CD4-positive, alpha-beta T cell treated with Interleukin-15 for 1 hour (primary cell): ENCODE results near the gene SPATA3.
"Not testable (repeated sequence)": the region's sequence is repeated elsewhere in the genome, so short reads cannot be mapped to it uniquely, and the experiment has no call there.

ENCODE experiments used
- DNase-seq: peaks from one replicate; pipeline ENCODE4 v3.0.0-alpha.2; 2020

The SPATA3 gene

DNA sequence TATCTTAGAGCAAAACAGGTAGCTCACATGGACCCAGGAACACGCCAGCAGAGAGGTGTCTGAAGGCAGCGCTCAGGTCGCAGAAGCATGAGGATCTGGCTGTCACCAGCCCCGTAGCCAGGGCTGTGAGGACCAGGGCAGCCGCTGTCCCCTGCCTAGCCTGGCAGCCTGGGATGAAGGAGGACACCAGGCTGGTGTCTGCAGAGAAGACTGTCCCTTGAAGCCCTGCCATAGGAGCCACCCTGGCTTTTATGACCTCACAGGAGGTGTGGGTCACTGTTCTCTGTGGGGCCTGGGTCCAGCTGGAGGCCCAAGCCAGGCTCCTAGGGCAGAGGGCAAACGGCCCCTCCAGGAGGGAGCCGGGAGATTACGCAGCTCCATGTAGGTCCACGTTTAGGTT, at the start of gene SPATA3:
Gene SPATA3 (plus strand): TSS at position 301 of the 400 bp plus-strand sequence. CDS start 113 bp downstream, outside the sequence.
- no peak for DNase-seq

DNA sequence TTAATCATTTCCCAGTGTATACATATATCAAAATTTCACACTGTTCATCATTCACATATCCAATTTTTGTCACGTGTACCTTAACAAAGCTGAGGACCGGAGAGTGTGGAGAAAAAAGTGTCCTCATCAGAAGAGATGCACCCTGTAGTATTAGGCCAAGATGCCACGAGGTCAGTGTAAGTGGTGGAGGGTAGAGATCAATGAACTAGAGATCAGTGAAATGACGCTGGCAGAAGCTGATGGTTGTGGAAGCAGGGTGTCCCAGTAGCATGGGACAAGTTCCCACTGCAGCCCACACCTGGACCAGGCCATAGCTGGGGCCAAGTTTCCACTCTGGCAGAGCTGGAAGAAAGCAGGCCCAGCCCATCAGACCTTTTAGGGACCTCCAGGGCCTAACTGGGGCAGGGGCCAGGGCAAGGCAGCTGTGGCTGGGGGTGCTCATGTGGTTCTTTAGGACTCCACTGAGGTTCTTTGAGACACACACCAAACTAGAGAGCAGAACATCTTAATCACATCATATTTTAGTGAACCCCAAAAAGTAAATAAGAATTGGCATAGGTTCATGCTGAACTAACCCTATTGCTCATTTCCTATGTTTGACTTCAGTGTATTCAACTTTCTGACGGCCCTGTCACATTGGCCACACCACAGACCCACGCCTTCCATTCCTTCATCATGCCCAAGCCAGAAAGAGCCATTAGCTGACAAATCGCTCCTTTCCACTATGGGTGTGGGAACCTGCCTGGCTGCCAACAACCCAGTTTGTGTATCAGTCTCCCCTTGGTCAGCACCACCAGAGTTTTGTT, 49.3 kb upstream of the SPATA3 start:
- no peak for DNase-seq

DNA sequence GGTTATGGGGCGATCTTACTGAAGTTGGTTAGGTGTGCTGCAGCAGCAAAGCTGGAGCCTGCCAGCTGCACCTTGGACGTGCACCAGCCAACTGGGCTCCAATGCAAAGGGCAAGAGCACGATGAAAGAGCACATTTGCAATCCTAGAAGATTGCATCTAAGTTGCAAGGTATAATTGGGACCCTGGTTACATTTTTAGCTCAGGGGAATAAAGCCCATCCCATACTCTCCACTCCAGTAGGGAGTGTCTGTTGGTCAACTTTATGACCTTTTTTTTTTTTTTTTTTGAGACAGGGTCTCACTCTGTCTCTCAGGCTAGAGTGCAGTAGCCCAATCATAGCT, 48.7 kb upstream of the SPATA3 start:
- no peak for DNase-seq

DNA sequence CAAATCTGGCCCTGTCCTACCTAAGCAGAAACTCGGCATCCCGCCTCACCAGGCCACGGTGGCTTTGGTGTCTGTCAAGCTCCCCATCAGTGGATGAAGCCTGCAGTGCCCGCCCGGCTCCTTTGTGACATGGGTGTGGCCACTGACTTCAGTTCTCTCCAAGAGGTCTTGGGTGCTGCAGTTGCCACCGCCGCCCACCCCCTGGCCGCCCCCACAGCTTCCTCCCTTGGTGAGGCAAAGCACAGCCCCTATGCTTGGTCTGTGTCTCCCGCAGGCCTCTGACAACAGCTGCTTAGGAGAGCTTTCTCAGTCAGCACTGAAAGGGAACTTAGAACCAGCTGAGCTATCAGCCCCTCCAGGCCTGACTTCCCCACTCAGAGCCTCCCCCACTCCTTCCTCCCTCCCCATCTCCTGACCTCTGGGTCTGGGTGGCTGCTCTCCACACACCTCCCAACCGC, 48.0 kb upstream of the SPATA3 start:
- DNase-seq, result no peak

DNA sequence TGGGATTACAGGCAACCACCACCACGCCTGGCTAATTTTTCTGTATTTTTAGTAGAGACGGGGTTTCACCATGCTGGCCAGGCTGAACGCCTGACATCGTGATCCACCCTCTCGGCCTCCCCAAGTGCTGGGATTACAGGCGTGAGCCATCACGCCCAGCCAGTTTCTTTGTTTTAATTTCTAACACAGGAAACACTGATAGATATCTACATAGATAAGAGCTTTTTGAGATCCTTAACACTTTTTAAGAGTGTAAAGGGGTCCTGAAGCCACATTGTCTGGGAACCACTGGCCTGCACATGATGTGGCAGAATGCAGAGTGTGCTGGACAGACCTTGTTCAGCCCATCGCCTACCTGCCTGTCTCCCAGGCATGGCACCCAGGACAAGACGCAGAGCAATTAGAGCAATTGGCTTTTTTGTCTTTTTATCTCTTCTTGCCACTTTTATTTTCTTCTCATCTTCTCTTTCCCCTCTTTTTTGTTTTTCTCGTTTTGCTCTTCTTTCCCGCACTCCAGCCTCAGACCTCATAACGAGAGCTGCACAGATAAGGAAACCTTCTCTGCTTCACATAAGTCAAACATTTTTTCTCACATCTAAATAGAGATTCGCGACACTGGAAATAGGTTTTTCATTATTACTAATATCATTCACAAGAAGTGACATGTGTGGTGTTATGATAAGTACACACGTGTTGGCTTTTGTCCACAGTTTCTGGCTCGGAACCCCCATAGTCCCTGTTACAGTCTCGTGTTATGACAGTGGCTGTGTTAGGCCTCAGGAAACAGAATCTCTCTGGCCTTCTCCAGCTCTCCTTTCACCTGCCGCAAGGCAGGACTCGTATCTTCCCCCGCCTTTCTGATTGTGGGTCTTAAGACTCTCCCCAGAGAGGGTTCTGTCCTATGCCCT, 45.7 kb upstream of the SPATA3 start:
- no peak for DNase-seq

DNA sequence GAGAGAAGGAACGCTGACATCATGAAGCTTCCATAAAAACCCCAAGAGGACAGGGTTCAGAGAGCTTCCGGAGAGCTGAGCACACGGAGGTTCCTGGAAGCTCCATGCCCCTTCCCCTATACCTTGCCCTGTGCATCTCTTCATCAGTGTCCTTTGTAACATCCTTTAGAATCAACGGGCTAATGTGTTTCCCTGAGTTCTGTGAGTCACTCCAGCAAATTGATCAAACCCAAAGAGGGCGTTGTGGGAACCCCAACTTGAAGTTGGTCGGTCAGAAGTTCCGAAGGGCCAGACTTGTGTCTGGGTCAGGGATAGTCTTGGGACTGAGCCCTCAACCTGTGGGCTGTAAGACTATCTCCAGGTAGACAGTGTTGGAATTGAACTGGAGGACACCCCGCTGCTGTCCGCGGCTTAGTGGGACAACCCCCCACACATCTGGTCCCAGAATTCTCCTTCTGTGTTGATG, 45.0 kb upstream of the SPATA3 start:
- DNase-seq, result no peak

DNA sequence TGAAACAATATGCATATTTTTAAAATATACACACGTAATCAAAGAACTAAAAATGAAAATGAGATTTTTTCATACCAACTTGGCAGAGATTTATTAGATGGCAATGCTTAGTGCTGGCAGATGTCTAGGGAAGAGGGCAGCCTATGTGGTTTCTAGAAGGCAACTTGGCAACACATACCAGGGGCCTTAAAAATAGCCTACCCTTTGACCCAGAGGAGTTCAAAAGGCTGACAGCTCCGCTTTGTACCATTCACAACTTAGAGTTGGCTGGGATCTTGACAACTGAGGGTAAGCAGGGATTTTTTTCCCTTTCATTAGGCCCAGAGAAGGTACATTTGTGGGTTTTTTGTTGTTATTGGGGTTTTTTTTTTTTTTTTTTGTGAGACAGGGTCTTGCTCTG, 44.5 kb upstream of the SPATA3 start:
- no peak for DNase-seq

DNA sequence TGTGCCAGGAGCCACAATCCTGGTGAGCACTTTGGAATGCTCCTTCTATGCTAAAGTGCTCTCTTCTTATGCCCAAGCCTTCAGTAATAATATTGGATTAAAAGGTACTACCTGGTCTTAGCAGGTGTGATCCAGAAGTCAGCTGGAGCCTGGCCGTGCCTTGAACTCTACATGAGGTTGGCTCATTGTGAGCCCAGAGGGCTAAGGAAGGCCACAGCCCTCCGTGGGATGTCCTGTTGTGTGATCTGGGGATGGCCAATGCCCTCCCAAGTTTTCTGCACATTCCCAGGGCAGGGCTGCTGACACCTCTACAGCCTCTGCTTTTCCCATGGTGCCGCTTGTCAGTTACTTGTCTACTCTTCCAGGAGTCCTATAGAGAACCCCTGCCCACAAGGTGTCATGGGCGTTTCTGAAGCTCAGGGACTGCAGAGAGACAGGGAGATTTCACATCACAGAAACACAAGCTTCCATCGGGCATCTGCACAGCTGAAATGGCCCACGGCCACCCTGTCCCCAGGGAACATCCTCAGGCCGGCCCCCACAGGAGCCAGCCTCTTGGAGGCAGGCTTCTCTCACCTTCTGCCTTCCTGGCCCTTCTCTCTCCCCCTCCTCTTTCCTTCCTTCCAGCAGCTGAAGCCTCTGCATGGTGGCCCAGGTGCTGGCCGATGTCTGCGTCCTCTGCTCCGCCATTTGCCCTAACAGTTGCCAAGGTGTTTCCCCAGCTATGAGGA, 43.5 kb upstream of the SPATA3 start:
- no peak for DNase-seq

DNA sequence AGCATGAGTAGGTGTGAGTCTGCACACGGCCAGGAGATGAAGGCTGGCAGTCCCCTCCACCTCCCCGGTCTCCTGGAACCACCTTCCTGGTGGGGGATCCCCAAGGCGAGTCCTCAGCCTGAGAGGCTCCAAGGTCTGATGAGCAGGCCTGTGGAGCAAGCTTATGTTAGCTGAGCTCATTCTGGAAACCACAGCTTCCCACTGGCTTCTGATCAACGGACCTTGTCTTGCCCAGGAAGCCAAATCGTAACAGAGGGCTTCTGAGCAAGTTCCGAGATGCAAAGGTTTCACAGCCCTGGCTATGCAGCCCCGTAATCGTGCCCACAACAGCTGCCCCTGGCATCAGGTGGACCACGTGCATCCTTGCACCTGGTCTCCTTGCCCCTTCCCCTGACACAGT, 42.1 kb upstream of the SPATA3 start:
- DNase-seq, result no peak

DNA sequence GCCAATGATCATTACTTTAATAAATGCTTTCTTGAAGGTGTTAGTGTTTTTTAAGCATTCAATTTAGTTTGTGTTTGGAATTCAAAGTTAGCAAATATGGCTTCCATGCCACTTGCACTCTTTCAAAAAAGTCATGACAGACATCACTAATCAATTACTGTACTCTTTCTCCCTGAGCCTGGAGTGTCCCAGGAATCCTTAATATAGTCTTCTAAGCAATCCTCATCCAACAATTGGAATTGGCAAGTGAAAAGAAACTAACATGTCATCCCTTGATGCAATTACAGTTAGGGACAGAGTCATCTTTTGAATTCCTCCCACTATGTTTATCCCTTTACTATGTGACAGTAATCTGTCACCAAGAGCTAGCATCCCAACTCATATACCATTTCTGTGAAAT, 41.2 kb upstream of the SPATA3 start:
- DNase-seq, result no peak

DNA sequence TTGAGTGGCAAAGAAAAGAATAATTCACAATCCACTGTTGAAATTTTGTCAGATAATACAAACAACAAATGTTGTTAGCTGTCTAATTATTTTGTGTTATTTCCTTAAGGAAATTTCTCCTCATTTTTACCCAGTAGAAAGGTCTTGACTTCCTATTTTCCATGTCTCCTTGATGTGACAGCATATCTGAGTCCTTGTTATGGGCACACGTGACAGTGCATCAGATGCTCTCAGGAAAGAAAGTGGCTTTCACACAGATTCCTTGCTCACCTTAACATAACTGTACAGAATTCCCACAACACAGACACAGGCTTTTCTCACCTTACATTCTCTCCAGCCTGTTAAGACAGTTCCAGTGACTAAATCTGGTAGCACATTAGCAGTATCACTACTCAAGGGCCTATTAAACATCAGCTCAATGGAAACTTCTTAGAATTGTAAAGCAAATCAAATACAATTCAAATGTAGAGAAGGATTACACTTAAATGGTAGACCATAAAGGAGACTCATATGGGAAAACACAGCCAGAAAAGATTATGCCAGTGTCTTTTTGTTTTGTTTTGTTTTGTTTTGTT, 40.7 kb upstream of the SPATA3 start:
- no peak for DNase-seq

DNA sequence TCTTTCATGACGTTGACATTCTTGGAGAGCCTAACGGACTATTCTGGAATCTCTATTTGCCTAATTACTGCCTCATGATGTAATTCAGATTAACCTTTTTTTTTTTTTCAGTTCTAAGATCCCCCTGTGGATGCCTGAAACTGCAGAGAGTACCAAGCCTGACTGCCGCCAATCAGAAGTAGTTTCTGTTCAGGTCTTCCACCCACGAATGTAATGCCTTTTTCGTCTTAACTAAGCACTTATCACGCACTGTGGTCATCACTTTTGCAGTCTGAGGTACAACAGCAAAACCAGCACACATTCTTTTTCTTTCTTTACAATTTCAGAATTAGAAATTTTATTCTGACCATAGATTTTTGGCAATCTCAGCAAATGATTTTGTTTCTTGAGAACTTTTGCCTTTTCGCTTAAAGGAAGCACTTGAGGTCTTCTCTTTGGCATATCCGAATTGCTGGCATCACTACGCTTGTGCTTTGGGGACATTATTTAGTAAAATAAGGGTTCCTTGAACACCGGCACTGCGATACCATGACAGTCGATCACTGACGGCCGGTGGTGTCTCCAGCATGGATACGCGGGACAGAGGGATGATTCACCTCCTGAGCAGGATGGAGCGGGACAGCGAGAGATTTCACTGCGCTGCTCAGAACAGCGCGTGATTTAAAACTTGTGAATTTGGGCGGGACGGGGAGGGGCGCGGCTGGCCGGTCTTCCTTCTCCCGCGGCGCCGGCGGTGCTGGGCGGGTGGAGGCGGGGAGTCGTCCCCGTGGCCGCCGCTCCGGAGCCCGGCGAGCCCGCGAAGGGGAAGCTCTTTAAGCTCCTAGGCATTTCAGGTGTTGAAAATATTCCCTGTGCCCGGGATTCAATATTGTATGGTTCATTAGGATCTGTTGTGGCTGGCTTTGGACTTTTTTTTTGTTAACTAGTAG, 38.8 kb upstream of the SPATA3 start:
- DNase-seq, result no peak

DNA sequence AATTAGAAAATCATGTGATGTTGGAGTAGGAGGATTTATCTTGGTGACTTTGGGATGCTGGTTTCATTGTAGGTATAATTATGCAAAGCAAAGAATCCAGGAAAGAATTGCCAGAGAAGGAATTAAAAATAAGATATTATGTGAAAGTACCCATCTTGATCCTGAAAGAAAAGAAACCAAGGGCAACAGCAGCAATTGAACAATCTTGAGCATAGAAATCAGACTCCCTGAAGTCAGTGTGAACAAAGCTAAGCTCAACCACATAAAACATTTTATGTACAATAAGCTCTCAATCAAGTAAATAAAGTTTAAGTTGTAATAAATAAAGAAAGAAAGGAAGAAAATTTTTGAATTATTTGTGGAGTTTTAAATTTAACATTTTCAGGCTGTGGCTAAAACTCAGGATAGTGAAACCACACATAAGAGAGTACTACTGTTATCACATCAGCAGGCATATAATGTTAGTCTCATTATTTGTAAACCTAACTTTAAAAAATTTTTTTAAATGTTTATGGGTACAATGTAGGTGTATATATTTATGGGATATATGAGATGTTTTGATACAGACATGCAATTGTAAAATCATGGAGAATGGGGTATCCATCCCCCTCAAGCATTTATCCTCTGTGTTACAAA, 38.0 kb upstream of the SPATA3 start:
- DNase-seq, result no peak

DNA sequence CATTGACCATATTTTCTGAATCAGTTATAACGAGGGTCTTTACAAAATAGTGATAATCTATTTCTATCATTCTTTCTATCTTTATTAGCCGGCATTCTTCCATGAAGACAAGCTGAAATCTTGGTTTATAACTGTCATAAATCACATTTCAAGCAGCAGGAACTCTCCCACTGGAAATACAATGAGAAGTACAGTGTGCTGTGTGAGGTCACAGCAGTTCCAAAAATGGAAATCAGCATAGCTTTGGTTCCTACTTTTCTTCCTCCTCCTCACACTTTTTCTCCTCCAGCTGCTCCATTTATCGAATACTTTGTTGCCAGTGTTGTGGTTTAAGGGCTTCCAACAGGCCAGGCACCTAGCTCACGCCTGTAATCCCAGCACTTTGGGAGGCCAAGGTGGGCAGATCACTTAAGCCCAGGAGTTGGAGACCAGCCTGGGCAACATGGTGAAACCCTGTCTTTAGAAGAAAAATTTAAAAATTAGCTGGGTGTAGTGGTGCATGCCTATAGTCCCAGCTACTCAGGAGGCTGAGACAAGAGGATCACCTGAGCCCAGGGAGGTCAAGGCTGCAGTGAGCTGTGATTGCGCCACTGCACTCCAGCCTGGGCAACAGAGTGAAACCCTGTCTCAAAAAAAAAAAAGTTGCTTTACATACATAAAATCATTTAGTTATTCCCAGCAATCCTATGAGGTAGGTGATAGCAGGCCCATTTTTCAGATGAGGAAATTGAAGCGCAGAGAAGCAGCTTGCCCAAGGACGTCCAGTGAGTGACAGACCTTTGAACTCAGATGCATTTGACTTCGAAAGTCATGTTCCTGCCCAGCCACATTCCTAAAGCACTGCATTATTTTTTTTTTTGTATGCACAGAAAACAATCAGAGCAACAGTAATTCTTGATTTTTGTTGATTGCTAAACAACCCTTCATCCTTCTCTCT, 36.8 kb upstream of the SPATA3 start:
- no peak for DNase-seq

DNA sequence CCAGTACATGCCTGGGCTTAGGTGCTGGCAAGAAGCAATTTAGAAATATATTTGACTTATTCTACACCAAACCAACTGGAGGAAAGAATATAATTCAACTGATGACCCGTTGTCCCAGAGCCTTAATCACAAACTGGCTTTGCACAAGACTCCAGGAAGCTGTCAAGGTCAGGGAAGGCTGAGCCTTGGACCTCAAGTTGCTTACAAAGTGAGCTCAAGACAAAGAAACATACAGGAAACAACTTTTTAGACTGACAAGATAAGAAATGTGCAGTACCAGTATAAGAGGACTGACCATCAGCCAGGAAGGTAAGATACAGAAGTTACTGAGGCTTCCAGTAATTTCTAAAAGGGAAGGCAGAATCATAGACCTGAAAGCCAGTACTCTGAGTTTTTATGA, 35.9 kb upstream of the SPATA3 start:
- no peak for DNase-seq

DNA sequence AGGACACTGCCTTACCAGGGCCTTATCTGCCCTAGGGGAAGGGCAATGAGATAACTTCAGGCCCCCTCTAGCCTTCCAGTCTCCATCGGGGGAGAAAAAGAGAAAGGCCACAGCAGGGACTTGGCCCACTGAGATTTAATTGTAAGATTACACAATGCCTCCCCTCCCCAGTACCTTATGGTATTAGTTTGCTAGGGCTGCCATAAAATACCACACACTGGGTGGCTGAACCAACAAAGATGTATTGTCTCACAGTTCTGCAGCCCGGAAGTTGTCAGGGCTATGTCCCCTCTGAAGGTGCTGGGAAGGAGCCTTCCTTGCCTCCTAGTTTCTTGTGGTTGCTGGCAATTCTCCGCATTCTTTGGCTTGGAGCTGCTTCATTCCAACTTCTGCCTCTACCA, 34.8 kb upstream of the SPATA3 start:
- no peak for DNase-seq

DNA sequence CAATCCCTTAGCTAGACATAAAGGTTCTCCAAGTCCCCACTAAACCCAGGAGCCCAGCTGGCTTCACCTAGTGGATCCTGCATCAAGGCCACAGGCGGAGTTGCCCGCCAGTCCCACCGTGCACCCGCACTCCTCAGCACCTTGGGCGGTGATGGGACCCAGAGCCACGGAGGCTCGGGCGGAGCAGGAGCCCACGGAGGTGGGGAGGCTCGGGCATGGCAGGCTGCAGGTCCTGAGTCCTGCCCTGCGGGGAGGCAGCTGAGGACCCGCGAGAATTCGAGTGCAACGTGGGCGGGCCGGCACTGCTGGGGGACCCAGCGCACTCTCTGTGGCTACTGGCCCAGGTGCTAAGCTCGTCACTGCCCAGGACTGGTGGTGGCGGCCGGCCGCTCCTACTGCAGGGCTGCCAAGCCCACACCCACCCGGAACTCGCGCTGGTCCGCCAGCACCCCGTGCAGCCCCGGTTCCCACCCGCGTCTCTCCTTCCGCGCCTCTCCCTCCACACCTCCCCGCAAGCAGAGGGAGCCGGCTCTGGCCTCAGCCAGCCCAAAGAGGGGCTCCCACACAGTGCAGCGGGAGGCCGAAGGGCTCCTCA, 31.7 kb upstream of the SPATA3 start:
- no peak for DNase-seq

DNA sequence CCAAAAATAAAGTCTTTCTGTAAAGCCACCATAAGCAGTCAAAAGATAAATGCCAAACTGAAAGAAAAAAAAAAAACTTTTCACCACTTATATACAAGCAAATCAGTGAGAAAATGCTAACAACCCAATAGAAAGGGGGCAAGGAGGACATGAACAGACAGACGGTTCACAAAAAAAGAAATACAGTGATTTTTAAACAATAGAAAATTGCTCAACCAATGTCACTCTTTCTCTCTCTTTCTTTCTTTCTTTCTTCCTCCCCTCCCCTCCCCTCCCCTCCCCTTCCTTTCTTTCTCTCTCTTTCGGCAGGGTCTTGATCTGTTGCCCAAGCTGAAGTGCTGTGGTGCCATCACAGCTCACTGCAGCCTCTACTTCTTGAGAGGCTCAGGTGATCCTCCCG, 28.8 kb upstream of the SPATA3 start:
- DNase-seq, result no peak

DNA sequence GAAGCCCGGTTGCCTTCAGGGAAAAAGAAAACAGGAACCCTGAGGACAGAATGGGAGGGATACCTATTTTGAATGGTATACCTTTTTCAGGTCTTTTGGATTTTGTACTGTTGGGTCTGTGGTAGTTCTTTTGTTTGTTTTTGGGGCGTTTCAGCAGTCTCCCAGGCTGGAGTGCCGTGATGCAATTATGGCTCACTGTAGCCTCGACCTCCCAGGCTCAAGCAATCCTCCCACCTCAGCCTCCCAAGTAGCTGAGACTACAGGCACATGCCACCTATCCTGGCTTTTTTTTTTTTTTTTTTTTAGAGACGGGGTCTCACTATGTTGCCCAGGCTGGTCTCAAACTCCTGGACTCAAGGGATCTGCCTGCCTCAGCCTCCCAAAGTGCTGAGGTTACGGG, 27.6 kb upstream of the SPATA3 start:
- not testable (repeated sequence) for DNase-seq
